Measurements from ENCODE around the gene USP46. TPM values are rescaled to one million over a fixed set of nuclear protein-coding genes. Genes with fewer than 3 reads are reported as not detected.

Gene USP46
- total and polyA plus RNA-seq, 2 of the 8 experiments (the other 6 are each of a cell fraction or from before 2014, with no cell fraction given) = 10.6 to 62.4 TPM

DNA sequence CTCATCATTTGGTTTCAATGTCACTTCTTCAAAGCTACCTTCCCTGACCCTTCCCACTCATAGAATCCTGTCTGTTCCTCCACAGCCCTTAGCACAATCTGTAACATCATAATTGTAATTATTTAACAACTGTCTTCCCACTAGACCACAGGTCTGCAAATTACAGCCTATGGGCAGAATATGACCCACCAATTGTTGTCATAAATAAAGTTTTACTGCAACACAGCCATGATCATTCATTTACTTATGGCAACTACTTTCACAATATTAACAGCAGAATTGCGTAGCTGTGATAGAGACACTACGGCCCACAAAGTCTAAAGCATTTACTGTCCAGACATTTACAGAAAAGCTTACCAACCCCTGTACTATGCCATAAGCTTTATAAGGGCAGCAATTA is 15.9 kb downstream of the USP46 start:
- Histone ChIP-seq H2BK12ac (ENCODE audit: low read depth, low read length) (no peak overlapping the region), H2BK120ac (replicated peaks; ENCODE audit: low read depth, low read length) (no peak overlapping the region), H3K27me3 (replicated peaks in 1 of 4; ENCODE audit: control insufficient read depth in 3 of 4, extremely low read depth in 1 of 4, insufficient read depth in 3 of 4, low read length in 3 of 4) (no peaks in the 10 kb centered on the region), H2BK20ac (ENCODE audit: low read length) (no peak overlapping the region), H3K79me1 (ENCODE audit: low read depth, low read length) (peaks cover 11% of the 10 kb centered on the region), H4K8ac (ENCODE audit: extremely low read depth, insufficient read depth, low read length) (no peak overlapping the region), H3K4me2 (ENCODE audit: insufficient read depth in 1 of 2, low read depth in 2 of 2, low read length in 2 of 2) (no peak overlapping the region), H3K4me3 (ENCODE audit: extremely low read depth in 1 of 4, insufficient read depth in 2 of 4, low read depth in 3 of 4, low read length in 4 of 4) (no peak overlapping the region), H3K56ac (replicated peaks; ENCODE audit: insufficient read length, low read depth, low read length) (no peak overlapping the region), H3K36me3 (ENCODE audit: control insufficient read depth in 2 of 4, insufficient read depth in 4 of 4, low read length in 3 of 4) (peaks cover 0 to 5% (median 2%) of the 10 kb centered on the region in 4 experiments; a peak in 2 of 8 replicates), H3K18ac (ENCODE audit: extremely low read depth, low read length) (no peak overlapping the region), H3K4me1 (replicated peaks in 1 of 4; ENCODE audit: control insufficient read depth in 3 of 4, insufficient read depth in 4 of 4, low read length in 3 of 4) (peaks cover 1 to 17% (median 5%) of the 10 kb centered on the region in 4 experiments; a peak in 4 of 7 replicates), H3K9ac (replicated peaks in 1 of 4; ENCODE audit: extremely low read depth in 1 of 4, low read depth in 3 of 4, low read length in 3 of 4) (no peak overlapping the region), H4K5ac (ENCODE audit: insufficient read length, low read depth, low read length) (no peak overlapping the region), H3K27ac (ENCODE audit: low read depth, low read length) (no peak overlapping the region), H2BK5ac (ENCODE audit: low read depth, low read length) (no peak overlapping the region), H2AFZ (ENCODE audit: low read length) (no peak overlapping the region), H4K20me1 (replicated peaks in 1 of 2; ENCODE audit: control insufficient read depth in 1 of 2, insufficient read depth in 2 of 2, low read length in 2 of 2) (peaks cover 12 to 30% of the 10 kb centered on the region in 2 experiments), H4K91ac (replicated peaks; ENCODE audit: insufficient read length, low read length) (no peak overlapping the region), H2AK5ac (ENCODE audit: low read depth, low read length) (no peak overlapping the region), H2BK15ac (ENCODE audit: low read length) (no peak overlapping the region), H3K79me2 (ENCODE audit: control insufficient read depth in 1 of 2, insufficient read depth in 2 of 2, low read length in 2 of 2) (peaks cover 39 to 99% of the 10 kb centered on the region in 2 experiments), H3K4ac (replicated peaks; ENCODE audit: insufficient read length, low read depth, low read length) (no peak overlapping the region), H3K9me3 (ENCODE audit: insufficient read depth in 2 of 2, low read depth in 1 of 2, low read length in 1 of 2) (no peaks in the 10 kb centered on the region), H3K23me2 (ENCODE audit: low read depth, low read length) (no peaks in the 10 kb centered on the region), H3K23ac (ENCODE audit: insufficient read length) (no peak overlapping the region), H3K14ac (ENCODE audit: insufficient read length) (no peak overlapping the region)
- ChIA-PET POLR2A (ENCODE audit: partially characterized antibody) (interaction anchor here (1.0 to 2.1 kb wide), 6 partner anchors 12 to 71 kb away, joined by 3 to 9 read pairs (median 4); no protein-coding TSS in a partner anchor), CTCF (ENCODE audit: partially characterized antibody) (interaction anchor here (0.8 kb wide), 2 partner anchors 22 to 97 kb away, joined by 3 to 5 read pairs; no protein-coding TSS in a partner anchor)
- 93% methylated on average over 2 of the region's 2 CpGs; no CpG with 5 or more reads in 1 of the 2 experiments for WGBS, 2 experiments (ENCODE audit: extremely low coverage in 1 of 2, insufficient coverage in 1 of 2, insufficient read length in 1 of 2, insufficient replicate concordance in 2 of 2, low coverage in 1 of 2, low lambda C conversion rate in 2 of 2, missing lambda C conversion rate in 1 of 2)
- no peak for FAIRE-seq
- no peak for DNase-seq (ENCODE audit: low read depth in 1 of 2, low spot score in 2 of 2)
- TF ChIP-seq RBBP5 (IDR thresholded peaks at IDR 0.05; ENCODE audit: borderline replicate concordance, low read depth, low read length) = no peak
- TF ChIP-seq POLR2A (IDR thresholded peaks at IDR 0.05; ENCODE audit: control extremely low read depth in 1 of 2, low read depth in 2 of 2, low read length in 2 of 2) = no peak
- TF ChIP-seq NRF1 (IDR thresholded peaks at IDR 0.05; ENCODE audit: low read depth, low read length) = no peak
- no peak for TF ChIP-seq MAFK (IDR thresholded peaks at IDR 0.05; ENCODE audit: low read depth, low read length)
